Fibroblast of lung (primary cell): Measurements from ENCODE around the gene SYT8. TPM values are rescaled to one million over a fixed set of nuclear protein-coding genes. Genes with fewer than 3 reads are reported as not detected.

Experiments
- DNase-seq, 2 donors: peaks; one replicate each; pipeline versions ENCODE4 v3.0.0 to v3.0.0-alpha.2; 2010; ENCODE audit warnings: low read depth in 2 of 2
- H2AFZ ChIP-seq: 2 replicates; pipeline ENCODE4 v1.5.1; 2012; ENCODE audit warnings: low read length, control low read depth, inconsistent platforms
- H3K27ac ChIP-seq: 2 replicates; pipeline ENCODE4 v1.5.1; 2011; ENCODE audit warnings: low read length, control low read depth; ENCODE audit not compliant: insufficient read depth
- H3K27me3 ChIP-seq: 2 replicates; pipeline ENCODE4 v1.5.1; 2011; ENCODE audit warnings: mild to moderate bottlenecking, low read length; ENCODE audit not compliant: control insufficient read depth, insufficient read depth
- H3K36me3 ChIP-seq: 2 replicates; pipeline ENCODE4 v1.5.1; 2011; ENCODE audit warnings: low read length; ENCODE audit not compliant: control insufficient read depth, insufficient read depth
- H3K4me1 ChIP-seq: 2 replicates; pipeline ENCODE4 v1.5.1; 2011; ENCODE audit warnings: low read length; ENCODE audit not compliant: control insufficient read depth, insufficient read depth; ENCODE audit errors: extremely low read depth
- H3K4me2 ChIP-seq: 2 replicates; pipeline ENCODE4 v1.5.1; 2011; ENCODE audit warnings: low read length, control low read depth; ENCODE audit not compliant: insufficient read depth; ENCODE audit errors: extremely low read depth
- H3K4me3 ChIP-seq, 4 experiments: fragments of 200-600 bp in 1 of 4; sonication (generic) in 1 of 4; replicated peaks in 1 of 4; 2 replicates each; pipeline ENCODE4 v1.5.1; 2011 to 2016; ENCODE audit warnings: low read length in 4 of 4, low read depth in 3 of 4, mild to moderate bottlenecking in 3 of 4, control low read depth in 2 of 4, inconsistent platforms in 1 of 4, mixed read lengths in 1 of 4; ENCODE audit not compliant: insufficient read depth in 1 of 4; ENCODE audit errors: control extremely low read depth in 1 of 4
- H3K79me2 ChIP-seq: 2 replicates; pipeline ENCODE4 v1.5.1; 2012; ENCODE audit warnings: mild to moderate bottlenecking, low read length, inconsistent platforms; ENCODE audit not compliant: control insufficient read depth, insufficient read depth
- H3K9ac ChIP-seq: 2 replicates; pipeline ENCODE4 v1.5.1; 2011; ENCODE audit warnings: mild to moderate bottlenecking, low read length, control low read depth; ENCODE audit not compliant: insufficient read depth
- H3K9me3 ChIP-seq: 2 replicates; pipeline ENCODE4 v1.5.1; 2012; ENCODE audit warnings: low read depth, low read length; ENCODE audit not compliant: control insufficient read depth, insufficient read depth
- H4K20me1 ChIP-seq: 2 replicates; pipeline ENCODE4 v1.5.1; 2011; ENCODE audit warnings: low read length; ENCODE audit not compliant: control insufficient read depth, insufficient read depth; ENCODE audit errors: extremely low read depth
- EZH2 ChIP-seq: IDR thresholded peaks from 2 replicates; pipeline ENCODE4 v1.5.1; 2012; ENCODE audit warnings: low read length, control low read depth, mild to moderate bottlenecking; ENCODE audit errors: missing control alignments
- polyA plus RNA-seq, 2 donors: library from polyadenylated mRNA; depleted of rRNA in 1 of 2; stranded (reverse) in 1 of 2; unstranded in 1 of 2; fragments of >200 nt; gene quantifications; 2 replicates each; pipeline ENCODE4 v1.2.1, GENCODE V29; 2011 to 2012; ENCODE audit warnings: missing spikeins in 1 of 2
- total RNA-seq: library from RNA; depleted of rRNA; stranded (reverse); fragments of >200 nt; gene quantifications from 2 replicates; pipeline ENCODE4 v1.2.1, GENCODE V29; 2014
- TF ChIP-seq, protein P1 (sequence below), 2 donors: IDR thresholded peaks in 1 of 2; conservative IDR thresholded peaks in 1 of 2; 1 replicate in 1 of 2; 2 replicates in 1 of 2; pipeline ENCODE4 v1.5.1; 2011 to 2012; ENCODE audit warnings: low read length in 2 of 2, control low read depth in 1 of 2, inconsistent platforms in 1 of 2, low read depth in 1 of 2, mild to moderate bottlenecking in 1 of 2

SYT8 gene
- total and polyA plus RNA-seq, 2 donors (not counting 1 experiment from before 2014, with no cell fraction given), result not detected

DNA sequence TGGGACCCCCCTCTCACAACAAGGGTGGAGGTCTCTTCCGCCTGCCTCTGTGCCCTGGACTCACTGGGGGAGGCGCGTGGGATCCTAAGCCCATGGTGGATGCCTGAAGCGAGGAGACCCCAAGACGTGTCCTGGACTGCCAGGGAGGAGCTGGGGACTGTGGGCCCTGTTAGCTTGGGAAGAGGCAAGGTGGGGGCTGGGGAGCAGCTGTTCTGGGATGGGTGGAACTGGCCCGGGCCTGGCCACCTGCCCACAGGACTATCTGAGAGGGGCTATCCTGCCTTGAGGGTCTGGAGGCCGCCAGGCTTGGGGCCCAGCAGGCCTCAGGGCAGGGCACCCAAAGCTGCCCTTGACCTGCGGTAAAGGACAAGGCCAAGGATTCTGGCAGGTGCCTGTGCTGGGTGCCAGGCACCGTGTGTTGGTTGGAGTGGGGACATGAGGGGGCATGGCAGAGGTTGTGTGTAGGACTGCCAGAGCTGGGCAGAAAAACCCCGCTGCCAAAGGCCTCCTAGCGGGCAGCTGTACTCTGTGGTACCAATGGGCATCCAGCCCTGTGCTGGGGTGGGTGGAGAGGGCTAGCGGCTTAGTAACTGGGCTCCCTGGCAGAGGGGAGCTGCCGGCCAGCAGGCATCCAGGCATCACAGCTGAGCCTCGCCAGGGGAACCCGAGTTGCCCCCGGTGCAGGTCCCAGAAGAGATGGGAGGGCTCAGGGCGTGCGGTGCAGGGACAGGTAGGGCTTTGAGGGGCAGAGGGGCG lies 18.8 kb downstream of the SYT8 start:
- DNase-seq, result no peak
- no peaks in the 10 kb centered on the region for H4K20me1 ChIP-seq

DNA sequence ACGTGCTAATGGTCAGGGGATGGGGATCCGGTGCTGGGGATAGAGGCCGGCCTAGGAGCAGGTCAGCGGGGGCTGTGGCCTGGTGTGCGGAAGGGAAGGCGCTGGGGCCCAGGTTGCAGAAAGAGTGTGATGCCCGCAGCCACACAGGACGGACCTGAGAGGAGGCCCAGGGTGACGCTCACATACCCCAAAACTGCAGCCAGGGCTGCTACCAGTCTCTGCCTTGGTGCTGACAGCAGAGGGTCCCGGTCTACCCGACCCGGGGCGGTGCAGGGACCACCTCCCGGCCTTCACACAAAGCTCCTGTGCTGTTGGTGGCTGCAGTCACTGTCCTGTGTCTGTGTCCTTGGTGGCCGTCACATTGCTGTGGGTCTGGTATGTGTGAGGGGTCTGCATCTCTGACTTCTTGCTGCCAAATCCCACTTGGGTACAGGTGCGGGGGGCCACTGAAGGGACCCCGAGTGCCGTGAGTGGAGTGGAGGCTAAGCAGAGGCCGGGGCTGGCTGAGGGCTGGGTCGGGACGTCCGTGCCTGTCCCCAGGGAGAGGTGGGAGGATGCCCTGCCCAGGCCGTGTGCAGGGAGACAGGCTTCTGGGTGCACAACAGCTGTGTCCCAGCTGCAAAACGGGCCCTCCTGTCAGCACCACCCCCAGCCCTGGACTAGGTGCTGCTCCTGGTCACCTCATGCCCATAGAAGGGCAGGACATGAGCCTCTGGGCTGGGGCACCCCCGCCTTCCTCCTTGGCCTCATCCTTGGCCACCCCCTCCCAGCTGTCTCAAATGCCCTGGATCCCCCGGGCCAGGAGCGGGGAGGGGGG lies 19.6 kb downstream of the SYT8 start:
- Histone ChIP-seq H4K20me1 (no peaks in the 10 kb centered on the region), H3K4me1 (no peaks in the 10 kb centered on the region), H3K9ac (no peak overlapping the region), H3K4me3 (no peak overlapping the region), H2AFZ (no peak overlapping the region), H3K27me3 (no peaks in the 10 kb centered on the region), H3K79me2 (no peaks in the 10 kb centered on the region), H3K9me3 (no peaks in the 10 kb centered on the region), H3K4me2 (no peak overlapping the region), H3K27ac (no peak overlapping the region), H3K36me3 (no peaks in the 10 kb centered on the region)
- TF ChIP-seq, protein P1, sequence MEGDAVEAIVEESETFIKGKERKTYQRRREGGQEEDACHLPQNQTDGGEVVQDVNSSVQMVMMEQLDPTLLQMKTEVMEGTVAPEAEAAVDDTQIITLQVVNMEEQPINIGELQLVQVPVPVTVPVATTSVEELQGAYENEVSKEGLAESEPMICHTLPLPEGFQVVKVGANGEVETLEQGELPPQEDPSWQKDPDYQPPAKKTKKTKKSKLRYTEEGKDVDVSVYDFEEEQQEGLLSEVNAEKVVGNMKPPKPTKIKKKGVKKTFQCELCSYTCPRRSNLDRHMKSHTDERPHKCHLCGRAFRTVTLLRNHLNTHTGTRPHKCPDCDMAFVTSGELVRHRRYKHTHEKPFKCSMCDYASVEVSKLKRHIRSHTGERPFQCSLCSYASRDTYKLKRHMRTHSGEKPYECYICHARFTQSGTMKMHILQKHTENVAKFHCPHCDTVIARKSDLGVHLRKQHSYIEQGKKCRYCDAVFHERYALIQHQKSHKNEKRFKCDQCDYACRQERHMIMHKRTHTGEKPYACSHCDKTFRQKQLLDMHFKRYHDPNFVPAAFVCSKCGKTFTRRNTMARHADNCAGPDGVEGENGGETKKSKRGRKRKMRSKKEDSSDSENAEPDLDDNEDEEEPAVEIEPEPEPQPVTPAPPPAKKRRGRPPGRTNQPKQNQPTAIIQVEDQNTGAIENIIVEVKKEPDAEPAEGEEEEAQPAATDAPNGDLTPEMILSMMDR (conservative IDR thresholded peaks at IDR 0.05 in 1 of 2, IDR thresholded peaks at IDR 0.05 in 1 of 2; ENCODE audit: low read depth in 1 of 2, low read length in 2 of 2), result no peak
- TF ChIP-seq EZH2, result no peak
- no peak for DNase-seq

More for the DNA sequence above, 18.8 kb downstream of the SYT8 start:
- H3K79me2 ChIP-seq, result no peaks in the 10 kb centered on the region
- H3K9me3 ChIP-seq, result no peaks in the 10 kb centered on the region
- no peak overlapping the region for H3K4me3 ChIP-seq
- no peaks in the 10 kb centered on the region for H3K27me3 ChIP-seq
- H3K36me3 ChIP-seq, result no peaks in the 10 kb centered on the region
- no peak overlapping the region for H3K9ac ChIP-seq
- H3K4me1 ChIP-seq, result no peaks in the 10 kb centered on the region
- H3K27ac ChIP-seq, result no peak overlapping the region
- TF ChIP-seq, protein P1 (conservative IDR thresholded peaks at IDR 0.05 in 1 of 2, IDR thresholded peaks at IDR 0.05 in 1 of 2; ENCODE audit: low read depth in 1 of 2, low read length in 2 of 2), result no peak
- no peak for TF ChIP-seq EZH2
- H2AFZ ChIP-seq, result no peak overlapping the region
- H3K4me2 ChIP-seq, result no peak overlapping the region
